Head of caudate nucleus (tissue), 42 donors: Measurements from ENCODE around the gene TSR3.

ENCODE experiments used
- DNase-seq, 42 donors: peaks; one replicate each; pipeline versions ENCODE4 v3.0.0 to v3.0.0-alpha.2; 2020 to 2021; ENCODE audit warnings: mixed read lengths in 7 of 42
- intact Hi-C: fragments of 100-400 bp; cut with DNase I; formaldehyde crosslinking; loops from one replicate; pipeline ENCODE4 v1.15.0; 2022

TSR3 gene

GRCh38 chr16:1357906-1358566 lies 6.4 kb upstream of the TSR3 start:
- DNase-seq = no peak
- intact Hi-C loops = loop anchor here (10.0 kb wide), 1 partner anchor 117 kb away; the partner anchor contains the start of gene CLCN7

DNA sequence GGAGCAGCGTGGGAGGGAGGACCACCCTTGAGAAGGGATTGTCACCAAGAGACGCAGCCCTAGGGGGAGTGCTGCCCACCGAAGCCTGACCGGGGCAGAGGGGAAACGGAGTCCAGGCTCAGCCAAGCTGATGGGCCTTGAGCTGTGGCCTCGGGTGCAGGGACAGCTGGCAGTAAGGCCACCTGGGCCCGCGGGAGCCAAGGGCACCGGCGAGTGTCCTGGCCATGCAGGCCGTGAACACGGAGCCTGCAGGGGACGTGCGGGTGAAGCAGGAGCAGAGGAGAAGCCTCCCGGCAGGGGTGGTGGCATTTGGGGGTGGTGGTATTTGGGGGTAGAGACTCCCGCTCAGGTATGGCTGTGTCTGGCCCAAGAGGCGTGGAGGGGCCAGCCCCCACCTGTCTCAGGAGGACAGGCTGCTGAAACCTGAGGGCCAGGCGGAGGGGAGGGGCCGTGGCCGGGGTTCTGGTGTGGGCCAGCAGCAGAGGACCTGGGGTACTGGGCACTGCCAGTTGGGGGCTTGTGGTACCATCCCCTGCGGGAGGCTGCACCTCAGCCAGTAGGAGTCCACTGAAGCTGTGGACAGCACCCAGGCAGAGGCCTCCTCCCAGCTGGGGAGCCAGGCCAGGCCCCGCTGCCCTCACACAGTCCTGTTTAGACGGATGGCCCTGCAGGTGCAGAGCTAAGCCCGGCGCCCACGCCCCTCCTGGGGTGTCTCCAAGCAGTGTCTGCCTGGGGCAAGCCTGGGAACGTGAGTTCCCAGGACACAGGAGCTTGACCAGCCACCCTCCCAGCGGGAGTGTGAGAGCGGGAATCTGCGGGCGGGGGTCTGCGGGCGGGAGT lies 4.6 kb upstream of the TSR3 start:
- intact Hi-C loops = loop anchor here (10.0 kb wide), 1 partner anchor 119 kb away; the partner anchor contains the start of gene CLCN7
- no peak for DNase-seq

DNA sequence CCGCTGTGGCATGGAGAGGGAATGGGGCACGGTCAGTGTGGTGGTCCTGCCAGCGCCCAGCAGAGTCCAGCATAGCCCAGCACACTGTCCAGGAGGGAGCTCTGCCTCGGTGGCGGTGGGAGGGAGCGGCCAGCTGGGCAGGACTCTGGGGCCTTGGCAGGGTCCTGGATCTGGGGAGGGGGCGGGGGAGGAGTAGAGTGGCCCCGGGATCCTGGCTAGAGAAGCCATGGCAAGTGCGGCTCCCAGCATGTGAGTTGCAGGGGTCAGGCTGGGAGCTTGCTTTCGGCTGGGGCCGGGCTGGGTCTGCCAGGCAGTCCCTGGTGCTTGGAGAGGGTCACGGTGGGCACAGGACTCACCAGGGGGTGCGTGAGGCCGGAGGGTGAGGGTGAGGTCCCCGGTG lies 3.9 kb upstream of the TSR3 start:
- intact Hi-C loops = loop anchor here (10.0 kb wide), 1 partner anchor 119 kb away; the partner anchor contains the start of gene CLCN7
- no peak for DNase-seq

DNA sequence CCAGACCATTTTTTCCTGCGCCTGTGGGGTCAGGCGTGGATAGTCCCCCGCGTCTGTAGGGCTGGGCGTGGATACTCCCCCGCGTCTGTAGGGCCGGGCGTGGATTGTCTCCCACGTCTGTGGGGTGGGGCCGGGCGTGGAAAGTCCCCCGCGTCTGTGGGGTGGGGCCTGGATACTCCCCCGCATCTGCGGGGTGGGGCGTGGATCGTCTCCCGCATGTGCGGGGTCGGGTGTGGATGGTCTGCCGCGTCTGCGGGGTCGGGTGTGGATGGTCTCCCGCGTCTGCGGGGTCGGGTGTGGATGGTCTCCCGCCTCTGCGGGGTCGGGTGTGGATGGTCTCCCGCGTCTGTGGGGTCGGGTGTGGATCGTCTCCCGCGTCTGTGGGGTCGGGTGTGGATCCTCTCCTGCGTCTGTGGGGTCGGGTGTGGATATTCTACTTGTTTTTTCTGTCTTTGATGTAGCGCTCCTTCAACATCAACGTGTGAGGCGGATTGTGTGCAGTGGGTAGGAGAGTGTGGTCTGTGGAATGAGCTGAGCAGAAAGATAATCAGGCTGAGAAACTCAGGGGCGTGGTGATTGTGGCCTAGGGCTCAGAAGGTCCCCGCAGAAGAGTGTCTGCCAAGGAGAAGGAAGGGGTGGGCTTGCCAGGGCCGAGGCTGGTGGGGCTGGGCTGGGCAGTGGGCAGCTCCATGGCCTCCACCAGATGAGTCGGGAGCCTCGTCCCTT lies 3.3 kb upstream of the TSR3 start:
- DNase-seq = no peak
- intact Hi-C loops = loop anchor here (5.0 to 10.0 kb wide), 3 partner anchors 43 to 120 kb away; partner anchors contain the start of genes CLCN7 and UQCC4

- intact Hi-C loops = loop anchor here (5.0 to 10.0 kb wide), 3 partner anchors 39 to 124 kb away; partner anchors contain the start of genes CLCN7 and UQCC4
- peak in 15 of 42 donors; percentile 12 to 49 (median 36) for DNase-seq
These were observed 480 bp downstream of the TSR3 start for GRCh38 chr16:1351215-1351581.

- intact Hi-C loops = loop anchor here (5.0 to 10.0 kb wide), 3 partner anchors 38 to 124 kb away; partner anchors contain the start of genes CLCN7 and UQCC4
- DNase-seq = no peak
These were observed 987 bp downstream of the TSR3 start for GRCh38 chr16:1350691-1351090.

DNA sequence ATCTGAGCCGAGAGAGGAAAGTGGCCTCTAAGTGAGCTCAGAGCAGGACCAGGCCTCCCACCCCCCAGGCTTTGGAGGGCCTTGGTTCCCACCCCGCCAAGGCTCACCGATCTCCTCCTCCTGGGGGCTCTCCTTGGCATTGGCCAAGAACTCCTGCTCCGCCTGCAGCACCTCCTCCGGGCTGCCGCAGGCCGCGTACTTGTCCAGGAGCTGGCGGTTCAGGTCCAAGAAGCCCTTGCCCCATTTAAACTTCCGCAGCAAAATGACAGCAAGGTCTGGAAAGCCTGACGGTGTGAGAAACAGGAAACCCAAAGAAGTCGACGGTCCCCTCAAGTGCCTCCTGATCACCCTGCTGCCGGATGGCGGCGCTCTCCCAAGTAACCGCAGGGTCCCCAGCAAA lies 1.7 kb downstream of the TSR3 start:
- DNase-seq = no peak
- intact Hi-C loops = loop anchor here (5.0 to 10.0 kb wide), 3 partner anchors 38 to 125 kb away; partner anchors contain the start of genes CLCN7 and UQCC4

DNA sequence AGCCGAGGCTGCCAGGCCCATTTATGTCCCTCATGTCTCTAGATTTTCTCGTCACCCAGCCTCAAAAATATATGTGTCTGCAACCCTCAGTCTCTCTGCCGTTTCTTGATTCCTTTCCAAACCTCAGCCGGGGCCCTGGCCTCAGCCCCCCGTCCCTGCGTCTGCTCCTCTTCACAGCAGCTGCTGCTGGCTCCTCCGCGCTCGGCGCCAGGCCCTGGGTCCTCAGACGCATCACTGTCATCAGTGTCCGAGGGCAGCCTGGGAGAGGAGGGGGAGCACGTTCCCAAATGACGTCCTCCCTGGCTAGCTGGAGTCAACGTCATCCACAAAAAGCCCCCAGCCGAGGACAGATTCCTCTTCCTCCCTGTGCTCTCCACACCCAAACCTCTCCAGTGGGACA lies 2.3 kb downstream of the TSR3 start:
- no peak for DNase-seq
- intact Hi-C loops = no loop called here

DNA sequence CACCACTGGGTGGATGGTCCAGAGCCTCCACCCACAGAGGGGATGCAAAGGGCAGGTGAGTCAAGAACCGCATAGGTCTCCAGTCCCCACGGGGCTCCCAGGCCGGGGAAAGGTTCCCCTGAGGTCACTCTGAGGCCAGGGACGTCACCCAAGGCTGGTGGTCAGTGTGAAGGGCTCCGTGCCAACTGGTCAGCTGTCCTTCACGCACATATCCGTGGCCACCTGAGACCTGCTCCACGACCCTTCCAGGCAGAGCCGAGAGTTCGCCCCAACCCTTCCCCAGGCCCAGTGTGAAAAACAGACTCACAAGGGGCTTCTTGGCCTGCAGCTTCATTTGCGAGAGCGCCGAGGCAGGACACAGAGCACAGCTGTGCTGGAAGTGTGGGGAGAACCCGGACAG lies 2.8 kb downstream of the TSR3 start:
- intact Hi-C loops = no loop called here
- no peak for DNase-seq

GRCh38 chr16:1348441-1348840 lies 3.2 kb downstream of the TSR3 start:
- intact Hi-C loops = no loop called here
- no peak for DNase-seq

DNA sequence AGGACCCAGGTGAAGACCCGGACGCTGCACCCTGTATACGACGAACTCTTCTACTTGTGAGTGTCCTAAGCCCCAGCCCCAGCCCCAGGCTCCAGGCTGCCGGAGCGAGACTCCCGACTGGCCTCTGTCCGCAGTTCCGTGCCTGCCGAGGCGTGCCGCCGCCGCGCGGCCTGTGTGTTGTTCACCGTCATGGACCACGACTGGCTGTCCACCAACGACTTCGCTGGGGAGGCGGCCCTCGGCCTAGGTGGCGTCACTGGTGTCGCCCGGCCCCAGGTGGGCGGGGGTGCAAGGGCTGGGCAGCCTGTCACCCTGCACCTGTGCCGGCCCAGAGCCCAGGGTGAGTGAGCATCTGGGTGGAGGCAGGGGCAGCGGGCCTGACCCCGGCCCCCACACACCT lies 3.7 kb downstream of the TSR3 start:
- DNase-seq = no peak
- intact Hi-C loops = no loop called here

- intact Hi-C loops = no loop called here
- DNase-seq = no peak
These were observed 4.3 kb downstream of the TSR3 start for GRCh38 chr16:1347286-1347855.

DNA sequence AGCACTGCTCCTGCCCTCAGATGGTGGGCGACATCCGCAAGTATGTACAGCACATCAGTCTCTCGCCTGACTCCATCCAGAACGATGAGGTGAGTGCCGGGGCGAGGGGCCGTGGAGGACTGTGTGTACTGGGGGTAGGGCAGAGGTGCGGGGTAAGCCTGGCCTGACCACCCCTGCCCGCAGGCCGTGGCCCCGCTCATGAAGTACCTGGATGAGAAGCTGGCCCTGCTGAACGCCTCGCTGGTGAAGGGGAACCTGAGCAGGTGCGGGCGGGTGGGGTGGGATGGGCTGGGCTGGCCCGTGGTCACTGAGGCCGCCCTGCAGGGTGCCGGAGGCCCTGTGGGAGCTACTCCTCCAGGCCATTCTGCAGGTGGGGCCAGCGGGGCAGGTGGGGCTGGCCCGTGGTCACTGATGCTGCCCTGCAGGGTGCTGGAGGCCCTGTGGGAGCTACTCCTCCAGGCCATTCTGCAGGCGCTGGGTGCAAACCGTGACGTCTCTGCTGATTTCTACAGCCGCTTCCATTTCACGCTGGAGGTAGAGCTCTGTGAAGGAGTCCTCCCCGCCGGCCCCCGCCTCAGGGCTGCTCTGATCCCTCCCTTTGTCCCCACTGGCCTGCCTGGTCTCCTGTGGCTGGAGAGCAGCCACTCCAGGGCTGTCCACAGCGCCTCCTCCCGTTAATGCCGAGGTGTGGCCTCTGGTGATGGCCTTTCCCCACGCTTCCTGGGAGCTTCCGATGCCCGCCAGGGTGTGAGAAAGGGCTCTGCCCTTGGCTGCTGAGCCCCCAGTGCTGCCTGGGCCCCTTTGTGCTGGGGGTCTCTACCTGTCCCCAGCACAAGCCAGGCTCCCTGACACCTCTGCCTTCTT lies 5.0 kb downstream of the TSR3 start:
- intact Hi-C loops = no loop called here

GRCh38 chr16:1345651-1346421 lies 5.8 kb downstream of the TSR3 start:
- intact Hi-C loops = no loop called here
- DNase-seq = no peak

More for the DNA sequence above, 5.0 kb downstream of the TSR3 start:
- DNase-seq = no peak

- no peak for DNase-seq
- intact Hi-C loops = no loop called here
These were observed 6.6 kb downstream of the TSR3 start for GRCh38 chr16:1345087-1345486.

DNA sequence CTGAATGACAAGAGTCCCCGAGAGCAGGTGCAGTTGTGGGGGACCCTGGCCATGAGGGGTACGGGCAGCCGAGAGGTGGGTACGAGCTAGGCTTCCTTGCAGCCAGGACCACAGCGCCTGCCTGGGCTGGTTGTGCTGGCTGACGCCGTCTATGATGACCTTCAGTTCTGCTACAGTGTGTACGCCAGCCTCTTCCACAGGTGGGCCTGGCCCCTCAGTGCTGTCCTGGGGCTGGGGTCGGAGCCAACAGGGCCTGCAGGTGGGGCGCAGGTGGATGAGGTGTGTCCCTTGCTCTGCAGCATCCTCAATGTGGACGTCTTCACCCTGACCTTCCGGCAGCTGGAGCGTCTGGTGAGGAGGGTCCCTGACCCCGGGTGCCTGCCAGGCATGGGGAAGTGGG lies 7.2 kb downstream of the TSR3 start:
- intact Hi-C loops = no loop called here
- DNase-seq = no peak

DNA sequence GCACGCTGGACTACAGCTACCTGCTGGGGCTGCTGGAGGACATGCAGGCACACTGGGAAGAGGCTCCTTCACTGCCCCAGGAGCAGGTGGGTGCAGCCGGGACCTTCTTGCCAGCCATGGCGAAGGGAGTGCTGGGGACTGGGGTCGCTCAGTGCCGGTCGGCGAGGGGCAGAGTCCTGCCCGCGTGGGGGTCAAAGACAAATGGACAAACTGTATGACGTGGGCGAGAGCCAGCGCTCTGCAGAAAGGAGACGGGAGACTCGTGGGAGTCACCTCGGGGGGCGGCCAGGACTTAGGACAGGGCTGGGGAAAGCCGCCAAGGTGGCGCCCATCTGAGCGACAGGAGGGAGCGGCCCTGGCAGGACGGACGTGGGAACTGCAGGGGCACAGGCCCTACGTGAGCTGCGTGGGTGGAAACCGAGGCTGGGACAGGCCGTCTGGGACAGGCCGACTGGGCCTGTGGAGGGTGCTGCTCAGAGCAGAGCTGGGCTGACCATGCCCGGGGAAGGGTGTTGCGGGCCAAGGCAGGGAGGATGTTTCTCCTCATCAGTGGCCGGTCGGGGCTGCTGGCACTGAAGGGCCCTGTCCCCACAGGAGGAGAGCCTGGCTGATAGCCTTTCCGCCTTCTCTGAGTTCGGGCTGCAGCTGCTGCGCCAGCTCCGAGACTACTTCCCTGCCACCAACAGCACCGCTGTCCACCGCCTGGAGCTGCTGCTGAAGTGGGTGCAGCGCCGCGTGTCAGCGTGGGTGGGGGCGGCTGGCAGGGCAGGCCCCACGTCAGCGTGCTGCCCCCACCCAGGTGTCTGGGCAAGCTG lies 8.0 kb downstream of the TSR3 start:
- intact Hi-C loops = no loop called here
- no peak for DNase-seq
